NCI-H1417 treated with DMSO at 0.1 percent for 48 hours (cell line): ENCODE measurements around the gene GRIK4.

Source experiments
- DNase-seq: peaks from one replicate; lab custom pipeline; 2025; lab: John Stamatoyannopoulos, UW

Gene GRIK4

GRCh38 chr11:120882175-120882574 lies 370.6 kb downstream of the GRIK4 start:
- no peak for DNase-seq

GRCh38 chr11:120883404-120884080 lies 372.0 kb downstream of the GRIK4 start:
- no peak for DNase-seq

DNA sequence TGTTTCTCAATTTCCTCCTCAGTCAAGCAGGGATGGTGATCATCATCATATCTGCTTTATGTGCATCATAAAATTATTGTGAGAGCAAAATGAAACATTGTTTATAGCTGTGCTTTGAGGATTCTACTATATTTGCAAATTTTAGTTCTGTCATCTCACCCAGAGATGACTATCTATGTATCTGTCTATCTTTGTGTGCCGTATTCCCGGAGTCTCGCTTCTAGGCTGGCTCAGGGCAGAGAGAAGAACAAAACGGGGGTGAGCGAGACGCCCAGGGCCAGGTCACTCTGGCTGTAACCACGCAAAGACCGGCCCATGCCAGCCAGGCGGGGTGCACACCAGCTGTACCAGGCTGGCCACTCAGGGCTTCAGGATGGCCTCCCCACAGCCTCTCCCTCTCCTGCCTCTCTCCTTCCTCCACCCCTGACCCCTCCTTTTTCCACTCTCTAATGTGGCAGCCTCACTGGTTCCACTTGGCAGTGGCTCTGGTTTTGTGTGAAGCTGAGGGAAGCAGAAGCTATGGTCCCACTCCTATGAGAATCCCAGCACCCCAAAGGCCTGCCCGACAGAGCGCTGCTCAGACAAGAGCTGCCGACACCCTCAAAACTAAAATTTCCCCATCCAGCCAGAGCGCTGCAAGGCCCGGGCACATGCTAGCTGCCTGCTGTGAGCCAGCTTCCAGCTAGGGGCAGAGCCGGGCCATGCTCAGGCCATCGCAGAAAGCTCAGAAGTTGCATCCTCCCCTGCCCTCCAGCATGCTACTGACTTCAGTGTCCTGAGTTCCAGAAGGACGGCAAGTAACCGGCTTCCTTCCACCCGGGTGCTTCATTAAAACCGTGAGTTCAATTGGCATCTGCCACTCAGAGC lies 372.8 kb downstream of the GRIK4 start:
- no peak for DNase-seq

- no peak for DNase-seq
Observed at GRCh38 chr11:120890609-120891320, 379.2 kb downstream of the GRIK4 start.

DNA sequence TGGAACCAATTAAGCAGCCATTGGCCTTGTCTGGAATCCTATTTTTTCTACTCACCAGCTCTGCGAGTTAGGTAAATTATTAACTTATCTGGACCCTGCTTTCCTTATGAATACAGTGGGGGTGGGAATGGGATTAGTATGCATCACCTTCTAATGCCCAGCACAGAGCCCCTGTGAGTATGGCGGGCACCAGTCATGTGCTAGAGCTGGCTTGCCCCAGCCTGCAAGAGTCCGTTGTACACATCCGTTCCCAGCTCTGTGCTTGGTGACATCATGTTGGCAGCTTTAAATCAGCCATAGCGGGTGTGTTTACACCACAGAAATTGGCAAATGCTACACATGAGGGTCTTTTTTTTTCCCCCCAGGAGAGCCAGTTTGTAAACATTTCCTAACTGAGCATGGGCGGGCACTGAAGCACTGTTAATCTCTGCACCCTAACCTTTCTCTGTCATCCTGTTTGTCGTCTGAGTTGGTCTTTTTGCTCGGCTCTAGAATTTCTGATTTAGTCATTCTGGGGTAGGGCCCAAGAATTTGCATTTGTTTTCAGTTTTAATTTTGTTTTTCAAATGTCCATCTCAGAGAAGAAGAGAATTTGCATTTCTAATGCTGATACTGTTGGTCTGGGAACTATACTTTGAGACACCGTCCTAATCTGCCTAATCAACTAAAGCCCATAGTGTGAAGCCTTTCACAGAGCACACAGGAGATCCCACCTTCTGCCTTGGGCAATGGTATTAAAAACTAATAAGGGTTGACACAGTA lies 382.1 kb downstream of the GRIK4 start:
- DNase-seq, result no peak

DNA sequence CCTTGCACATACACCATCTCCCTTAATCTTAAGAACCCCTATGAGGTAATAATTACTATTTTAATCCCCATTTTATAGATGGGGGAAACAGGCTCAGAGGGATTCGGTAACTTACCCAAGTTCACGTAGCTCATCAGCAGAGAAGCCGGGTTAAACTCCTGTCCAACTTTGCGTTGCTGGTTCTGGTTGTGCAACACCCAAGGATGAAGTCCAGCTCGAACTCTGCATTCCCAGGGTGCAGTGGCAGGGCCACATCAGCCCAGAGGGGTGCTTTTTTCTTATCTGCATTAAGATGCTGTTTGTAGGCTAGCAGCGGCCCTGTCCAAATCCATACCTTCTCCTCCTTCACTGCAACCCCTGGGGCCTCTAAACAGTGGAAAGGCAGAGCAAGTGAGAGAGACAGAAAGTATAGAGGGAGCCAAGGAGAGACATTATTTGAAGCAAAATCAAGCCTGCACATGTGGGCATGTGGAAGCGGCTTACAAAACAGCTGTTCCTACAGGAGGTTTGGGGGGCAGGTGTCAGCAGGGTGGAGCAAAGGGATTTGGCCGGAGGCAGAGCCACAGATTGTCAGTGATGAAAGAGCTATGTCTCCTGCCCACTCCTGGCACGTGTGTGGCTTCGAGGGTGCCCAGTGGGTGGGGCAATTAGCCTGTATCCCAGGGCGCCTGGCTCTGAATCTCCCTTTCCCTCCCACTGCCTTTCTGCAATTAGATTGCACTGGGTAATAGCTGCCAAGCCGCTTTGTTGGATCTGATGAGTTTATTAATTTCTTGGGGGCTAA lies 382.8 kb downstream of the GRIK4 start:
- DNase-seq, result peak; percentile 75

DNA sequence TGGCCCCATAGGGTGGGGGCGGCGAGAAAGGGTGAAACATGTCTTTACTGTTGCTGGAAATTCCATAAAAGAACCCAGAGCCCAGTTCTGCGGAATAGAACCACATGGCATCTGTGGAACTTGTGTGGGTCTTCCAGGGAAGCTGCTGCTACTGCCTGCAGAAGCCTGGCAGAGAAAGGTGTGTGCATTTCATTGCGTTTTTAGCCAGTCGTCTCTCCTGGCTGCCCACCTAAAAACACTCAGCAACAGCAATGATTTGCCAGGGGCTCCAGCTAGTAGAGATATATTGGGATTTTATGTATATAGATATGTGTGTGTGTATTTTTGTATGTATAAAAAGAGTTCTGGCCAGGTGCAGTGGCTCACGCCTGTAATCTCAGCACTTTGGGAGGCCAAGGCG lies 385.1 kb downstream of the GRIK4 start:
- DNase-seq, result no peak

- peak; percentile 41 for DNase-seq
Observed at GRCh38 chr11:120898568-120898967, 387.0 kb downstream of the GRIK4 start.

DNA sequence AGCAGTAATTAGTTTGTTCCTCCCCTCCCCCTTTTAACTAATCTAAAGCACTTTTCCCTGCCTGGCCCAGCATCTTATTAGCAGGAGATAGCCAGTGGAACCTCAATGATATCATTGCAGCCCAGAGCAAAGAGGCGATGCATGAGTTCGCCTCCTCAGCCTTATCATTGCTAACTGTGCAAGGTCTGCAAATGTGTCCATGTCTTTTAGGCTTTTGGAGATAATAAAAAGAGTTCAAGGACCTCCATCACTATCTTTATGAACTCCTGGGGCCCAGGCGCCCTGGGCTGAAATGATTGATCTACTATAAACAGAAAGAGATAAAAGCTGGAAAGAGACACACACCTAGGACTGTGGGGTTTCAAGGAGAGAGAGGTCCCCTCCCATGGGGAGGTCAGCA lies 388.2 kb downstream of the GRIK4 start:
- no peak for DNase-seq

DNA sequence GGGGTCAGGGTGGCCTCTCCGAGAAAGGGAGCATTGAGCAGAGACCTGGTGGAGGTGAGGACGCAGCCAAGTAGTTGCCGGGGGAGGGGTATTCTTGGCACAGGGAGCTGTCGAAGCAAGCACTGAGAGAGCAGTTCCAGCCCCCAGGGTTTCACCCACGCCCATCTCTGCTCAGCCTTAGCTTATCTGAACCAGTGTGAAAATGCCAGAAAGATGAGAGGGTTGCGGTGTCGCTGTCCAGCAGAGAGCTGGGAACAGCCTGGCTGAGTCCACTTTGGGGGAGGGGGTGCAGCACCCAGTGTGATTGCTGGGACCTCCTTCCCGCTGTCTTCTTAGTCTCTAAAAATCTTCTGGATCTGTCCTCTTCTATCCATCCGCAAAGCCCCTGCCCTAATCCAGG lies 389.1 kb downstream of the GRIK4 start:
- no peak for DNase-seq

- DNase-seq, result no peak
Observed at GRCh38 chr11:120903686-120904085, 392.1 kb downstream of the GRIK4 start.

DNA sequence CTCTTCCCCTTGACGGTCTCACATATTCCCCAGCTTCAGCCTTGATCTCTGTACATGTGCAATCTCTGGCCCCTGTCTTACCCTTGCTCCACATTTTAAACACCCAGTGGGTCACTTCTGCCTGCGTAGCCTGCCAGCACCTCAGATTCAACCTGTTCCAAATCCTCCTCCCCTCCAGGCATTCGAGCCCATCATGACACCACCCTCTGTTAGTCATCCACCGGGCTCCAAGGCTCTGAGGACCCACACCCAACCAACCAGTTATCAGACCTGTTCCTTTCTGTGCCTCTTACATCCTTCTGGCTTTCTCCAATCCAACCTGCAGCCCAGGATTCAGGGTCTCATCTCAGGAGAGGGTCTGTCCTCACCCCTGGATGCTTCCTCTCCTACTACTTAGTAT lies 392.6 kb downstream of the GRIK4 start:
- DNase-seq, result no peak

DNA sequence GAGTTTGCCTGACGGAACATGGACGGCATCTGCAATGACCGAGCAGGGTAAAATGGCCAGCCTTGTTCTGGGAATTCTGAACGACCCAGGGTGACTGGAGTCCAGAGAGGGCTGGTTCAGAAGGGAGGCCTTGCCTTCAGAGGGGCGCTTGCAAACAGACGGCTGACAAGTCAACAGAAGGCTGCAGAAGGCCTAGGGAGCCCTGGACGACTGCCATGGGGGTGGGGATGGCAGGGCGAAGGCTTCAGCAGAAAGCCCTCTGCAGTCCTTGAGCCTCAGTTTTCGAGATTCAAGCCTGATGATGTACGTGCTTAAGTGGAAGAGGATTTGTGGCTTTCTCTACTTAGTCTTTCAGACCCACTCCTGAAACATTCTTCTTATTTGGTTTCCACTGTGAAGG lies 395.2 kb downstream of the GRIK4 start:
- DNase-seq, result no peak

DNA sequence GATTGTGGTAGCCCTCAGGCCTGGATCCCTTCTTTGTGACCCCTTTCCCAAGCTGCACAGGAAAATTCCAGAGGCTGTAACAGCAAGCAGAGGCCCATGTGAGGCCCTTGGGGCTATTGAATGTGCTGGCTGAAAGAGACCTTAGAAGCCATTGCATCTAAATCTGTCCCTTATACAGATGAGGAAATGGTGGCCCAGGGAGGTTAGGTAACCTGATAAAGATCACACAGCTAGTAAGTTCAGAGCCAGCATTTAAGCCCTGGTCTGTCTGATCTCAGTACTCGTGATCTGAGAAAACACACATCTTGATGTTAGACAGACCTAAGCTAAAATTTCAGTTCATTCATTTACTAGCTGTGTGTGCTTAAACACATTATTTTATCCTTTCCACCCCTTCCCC lies 396.4 kb downstream of the GRIK4 start:
- no peak for DNase-seq

GRCh38 chr11:120908461-120909181 lies 397.1 kb downstream of the GRIK4 start:
- no peak for DNase-seq

DNA sequence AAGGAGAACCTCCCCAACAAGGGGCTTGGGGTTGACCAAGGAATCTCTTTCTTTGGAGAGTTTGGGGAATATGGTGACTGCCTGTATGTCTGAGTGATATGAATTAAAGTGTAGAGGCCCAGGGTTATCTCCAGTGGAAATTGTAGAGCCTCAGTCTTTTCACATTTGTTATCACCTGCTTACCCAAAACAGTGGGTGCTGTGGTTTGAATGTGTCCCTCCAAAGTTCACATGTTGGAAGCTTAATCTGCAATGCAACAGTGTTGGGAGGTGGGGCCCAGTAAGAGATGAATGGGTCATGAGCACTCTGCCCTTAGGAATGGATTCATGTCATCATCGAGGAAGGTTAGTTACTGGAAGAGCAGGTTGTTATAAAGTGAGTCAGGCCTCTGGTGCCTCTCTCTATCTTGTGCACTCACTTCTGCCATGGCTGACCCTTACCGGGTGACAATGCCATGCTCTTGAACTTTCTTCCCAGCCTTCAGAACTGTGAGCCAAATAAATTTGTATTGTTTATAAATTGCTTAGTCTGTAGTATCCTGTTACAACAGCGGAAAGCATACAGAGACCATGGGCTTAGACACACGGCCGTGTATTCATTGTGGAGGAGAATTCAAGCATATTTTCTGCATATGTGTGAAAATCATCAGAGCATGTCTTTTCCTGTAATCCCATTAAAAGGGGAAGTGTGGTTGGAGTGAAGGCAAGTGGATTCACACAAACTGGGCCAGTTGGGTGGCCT lies 398.3 kb downstream of the GRIK4 start:
- DNase-seq, result no peak

DNA sequence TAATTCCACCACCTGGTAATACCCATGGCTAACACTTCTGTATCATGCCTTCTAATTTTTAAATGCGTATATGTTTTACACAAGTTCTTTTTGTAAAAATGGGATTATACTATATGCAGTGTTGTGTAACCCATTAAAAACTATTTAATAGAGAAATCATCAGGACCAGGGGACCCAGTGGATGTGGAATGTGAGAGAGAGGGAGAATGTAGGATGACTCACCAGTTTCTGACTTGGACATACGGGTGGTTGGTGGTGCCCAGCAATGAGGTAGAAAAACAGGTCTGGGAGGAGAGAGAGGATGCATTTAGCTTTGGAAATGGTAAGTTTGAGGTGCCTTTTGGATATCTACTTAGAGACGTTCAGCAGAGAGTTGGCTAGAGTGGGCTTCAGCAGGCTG lies 400.4 kb downstream of the GRIK4 start:
- no peak for DNase-seq

- no peak for DNase-seq
Observed at GRCh38 chr11:120912504-120912903, 401.0 kb downstream of the GRIK4 start.

GRCh38 chr11:120912915-120913314 lies 401.4 kb downstream of the GRIK4 start:
- DNase-seq, result no peak

GRCh38 chr11:120914021-120914420 lies 402.5 kb downstream of the GRIK4 start:
- DNase-seq, result no peak
